Endothelial cell of umbilical vein (primary cell): ENCODE data around the gene NOD2. TPM values are rescaled to one million over a fixed set of nuclear protein-coding genes. Genes with fewer than 3 reads are reported as not detected.

ENCODE experiments used
- BruUV-seq: library from RNA; stranded (reverse); fragments of 400-500 nt; replicated peaks from 2 replicates; lab custom pipeline; 2021; lab: Mats Ljungman, UMichigan
- CTCF ChIA-PET: fragments of 300-600, 350-600 bp; sonication (Branson Sonifier 250); formaldehyde crosslinking; loops from one replicate; lab custom pipeline; 2021; ENCODE audit warnings: antibody characterized with exemption, inconsistent platforms; lab: Charles Lee
- POLR2A ChIA-PET: fragments of 300-600, 350-600 bp; sonication (Branson Sonifier 250); formaldehyde crosslinking; loops from one replicate; lab custom pipeline; 2021; ENCODE audit warnings: antibody characterized with exemption, inconsistent platforms; lab: Charles Lee
- DNase-seq: peaks from one replicate; pipeline ENCODE4 v3.0.0-alpha.2; 2011; ENCODE audit warnings: low read depth, low spot score
- FAIRE-seq: peaks from 2 replicates; lab custom pipeline; 2011; peaks lifted over from hg19 to GRCh38; lab: Jason Lieb, UNC
- H2AFZ ChIP-seq: 2 replicates; pipeline ENCODE4 v1.6.0; 2012; ENCODE audit warnings: low read depth, low read length, control low read depth, inconsistent platforms
- H3K27ac ChIP-seq: 2 replicates; pipeline ENCODE4 v1.5.1; 2011; ENCODE audit warnings: low read depth, mild to moderate bottlenecking, control low read depth, low read length, moderate library complexity; ENCODE audit not compliant: insufficient read depth
- H3K27me3 ChIP-seq, 2 experiments: 2 replicates each; pipeline versions ENCODE4 v1.6.0 to v1.6.1; 2011; ENCODE audit warnings: low read length in 2 of 2, mixed read lengths in 1 of 2; ENCODE audit not compliant: control insufficient read depth in 2 of 2, insufficient read depth in 2 of 2
- H3K36me3 ChIP-seq, 2 experiments: 2 replicates in 1 of 2; 3 replicates in 1 of 2; pipeline ENCODE4 v1.5.1; 2011; ENCODE audit warnings: low read length in 2 of 2, mild to moderate bottlenecking in 1 of 2, moderate library complexity in 1 of 2; ENCODE audit not compliant: control insufficient read depth in 2 of 2, insufficient read depth in 2 of 2; ENCODE audit errors: extremely low read depth in 1 of 2
- H3K4me1 ChIP-seq: 3 replicates; pipeline ENCODE4 v1.5.1; 2011; ENCODE audit warnings: mild to moderate bottlenecking, low read length; ENCODE audit not compliant: control insufficient read depth, insufficient read depth; ENCODE audit errors: extremely low read depth
- H3K4me2 ChIP-seq: 2 replicates; pipeline ENCODE4 v1.6.1; 2011; ENCODE audit warnings: low read length, control low read depth, mixed read lengths; ENCODE audit not compliant: insufficient read depth
- H3K4me3 ChIP-seq, 3 experiments: fragments of 200-600 bp in 1 of 3; sonication (generic), shearing (Covaris generic) in 1 of 3; replicated peaks in 1 of 3; 2 replicates each; pipeline ENCODE4 v1.5.1; 2011 to 2016; ENCODE audit warnings: control low read depth in 3 of 3, low read length in 3 of 3, mild to moderate bottlenecking in 2 of 3, inconsistent platforms in 1 of 3, low read depth in 1 of 3, moderate library complexity in 1 of 3; ENCODE audit not compliant: insufficient read depth in 1 of 3
- H3K79me2 ChIP-seq: 2 replicates; pipeline ENCODE4 v1.6.0; 2012; ENCODE audit warnings: low read length, inconsistent platforms; ENCODE audit not compliant: control insufficient read depth, insufficient read depth
- H3K9ac ChIP-seq: replicated peaks from 2 replicates; pipeline ENCODE3; 2011; ENCODE audit warnings: low read length, control low read depth; ENCODE audit not compliant: insufficient read depth; ENCODE audit errors: extremely low read depth
- H3K9me1 ChIP-seq: replicated peaks from 3 replicates; pipeline ENCODE4 v1.6.0; 2011; ENCODE audit warnings: mild to moderate bottlenecking, low read length; ENCODE audit not compliant: control insufficient read depth, insufficient read depth; ENCODE audit errors: extremely low read depth
- H3K9me3 ChIP-seq: replicated peaks from 2 replicates; pipeline ENCODE4 v1.5.1; 2012; ENCODE audit warnings: low read length, inconsistent platforms; ENCODE audit not compliant: control insufficient read depth, insufficient read depth
- H4K20me1 ChIP-seq: replicated peaks from 2 replicates; pipeline ENCODE3; 2011; ENCODE audit warnings: mild to moderate bottlenecking, low read length; ENCODE audit not compliant: control insufficient read depth, insufficient read depth; ENCODE audit errors: extremely low read depth
- CTCF ChIP-seq, 2 donors: IDR thresholded peaks; 1 replicate in 1 of 2; 2 replicates in 1 of 2; pipeline ENCODE4 v1.5.1; 2011; ENCODE audit warnings: low read length in 2 of 2, mild to moderate bottlenecking in 2 of 2, moderate library complexity in 2 of 2, control low read depth in 1 of 2, inconsistent platforms in 1 of 2, low read depth in 1 of 2; ENCODE audit not compliant: insufficient read depth in 1 of 2; ENCODE audit errors: extremely low read depth in 1 of 2
- EZH2 ChIP-seq: IDR thresholded peaks from 2 replicates; pipeline ENCODE4 v1.6.1; 2012; ENCODE audit warnings: borderline replicate concordance, low read depth, mild to moderate bottlenecking, moderate library complexity, low read length, inconsistent platforms; ENCODE audit not compliant: severe bottlenecking
- FOS ChIP-seq: IDR thresholded peaks from 2 replicates; pipeline ENCODE4 v1.6.1; 2011; ENCODE audit warnings: mild to moderate bottlenecking, low read length, moderate library complexity, borderline replicate concordance; ENCODE audit not compliant: insufficient read depth
- GATA2 ChIP-seq: IDR thresholded peaks from 2 replicates; pipeline ENCODE4 v1.7.0; 2011; ENCODE audit warnings: low read depth, mild to moderate bottlenecking, moderate library complexity, mixed read lengths, low read length; ENCODE audit not compliant: insufficient read length, insufficient read depth
- JUN ChIP-seq: IDR thresholded peaks from 2 replicates; pipeline ENCODE4 v1.6.1; 2011; ENCODE audit warnings: borderline replicate concordance, low read depth; ENCODE audit not compliant: insufficient read length, insufficient read depth
- MAX ChIP-seq: IDR thresholded peaks from 2 replicates; pipeline ENCODE4 v1.6.1; 2011; ENCODE audit not compliant: insufficient read depth, insufficient read length
- MYC ChIP-seq: IDR thresholded peaks from one replicate; pipeline ENCODE4 v1.6.1; 2011; ENCODE audit warnings: mild to moderate bottlenecking, low read depth, low read length
- POLR2A ChIP-seq: IDR thresholded peaks from 2 replicates; pipeline ENCODE4 v1.6.1; 2012; ENCODE audit warnings: low read depth, mild to moderate bottlenecking, control low read depth, low read length
- POLR2AphosphoS5 ChIP-seq: IDR thresholded peaks from 2 replicates; pipeline ENCODE4 v1.6.1; 2012; ENCODE audit warnings: low read depth, mild to moderate bottlenecking, control low read depth, low read length, moderate library complexity; ENCODE audit not compliant: insufficient read depth
- dilution Hi-C: fragments of 300-500 bp; cut with MboI; formaldehyde crosslinking; loops from one replicate; pipeline ENCODE4 v1.15.0; 2019; ENCODE audit warnings: low sequenced_read_pairs; ENCODE audit not compliant: extremely low pct_ligation_motif_present
- intact Hi-C: fragments of 100-400 bp; cut with micrococcal nuclease; formaldehyde crosslinking; loops from one replicate; pipeline ENCODE4 v1.10.0; 2022
- polyA plus RNA-seq, 4 experiments: library from polyadenylated mRNA; depleted of rRNA in 3 of 4; stranded (reverse) in 3 of 4; unstranded in 1 of 4; fragments of >200 nt; gene quantifications; 2 replicates each; pipeline versions ENCODE4 v1.2.1 to v1.2.3, GENCODE V29; 2011 to 2012; ENCODE audit warnings: missing spikeins in 1 of 4
- total RNA-seq: library from RNA; stranded (reverse); gene quantifications from 2 replicates; pipeline ENCODE4 v1.2.3, GENCODE V29; 2021

Gene NOD2
- total and polyA plus RNA-seq, 2 donors (not counting 3 experiments of a cell fraction or from before 2014, with no cell fraction given), result 0.07 to 0.58 TPM

- Histone ChIP-seq H4K20me1 (no peaks in the 10 kb centered on the region), H3K4me1 (peaks cover 6% of the 10 kb centered on the region), H3K4me2 (no peak overlapping the region), H3K9me3 (no peaks in the 10 kb centered on the region), H3K27ac (no peak overlapping the region), H3K27me3 (no peaks in the 10 kb centered on the region), H3K36me3 (no peaks in the 10 kb centered on the region), H2AFZ (no peak overlapping the region), H3K9ac (no peak overlapping the region), H3K79me2 (no peaks in the 10 kb centered on the region), H3K9me1 (no peaks in the 10 kb centered on the region), H3K4me3 (no peak overlapping the region)
- BruUV-seq, result no TSS peak
- intact Hi-C loops (no loop called here), dilution Hi-C loops (no loop called here)
- CTCF ChIA-PET, result interaction anchor here (1.0 to 1.8 kb wide), 3 partner anchors 12 to 97 kb away, joined by 3 to 4 read pairs (median 3); no protein-coding TSS in a partner anchor
- no peak for FAIRE-seq
- no peak for DNase-seq
- POLR2A ChIA-PET, result no interaction called here
- TF ChIP-seq GATA2 (no peak), JUN (no peak), POLR2AphosphoS5 (no peak), CTCF (IDR thresholded peaks at IDR 0.05; ENCODE audit: extremely low read depth in 1 of 2, insufficient read depth in 1 of 2, low read depth in 1 of 2, low read length in 2 of 2) (no peak), FOS (no peak), MAX (no peak), MYC (no peak), EZH2 (no peak), POLR2A (no peak)
Measured at GRCh38 chr16:50709061-50709684, 15.8 kb downstream of the NOD2 start.
